GM18511 (cell line): ENCODE results near the gene TAB3.
A peak's percentile ranks its signal among the peaks of the same experiment; 100 is the strongest.
"Not testable (repeated sequence)": the region's sequence is repeated elsewhere in the genome, so short reads cannot be mapped to it uniquely, and the experiment has no call there.

Experiments
- ATAC-seq: cut with Tn5 transposase; IDR thresholded peaks from one replicate; pipeline ENCODE4 v1.9.1; 2021; ENCODE audit warnings: mild to moderate bottlenecking, moderate library complexity; ENCODE audit not compliant: unreplicated experiment

The TAB3 gene

DNA sequence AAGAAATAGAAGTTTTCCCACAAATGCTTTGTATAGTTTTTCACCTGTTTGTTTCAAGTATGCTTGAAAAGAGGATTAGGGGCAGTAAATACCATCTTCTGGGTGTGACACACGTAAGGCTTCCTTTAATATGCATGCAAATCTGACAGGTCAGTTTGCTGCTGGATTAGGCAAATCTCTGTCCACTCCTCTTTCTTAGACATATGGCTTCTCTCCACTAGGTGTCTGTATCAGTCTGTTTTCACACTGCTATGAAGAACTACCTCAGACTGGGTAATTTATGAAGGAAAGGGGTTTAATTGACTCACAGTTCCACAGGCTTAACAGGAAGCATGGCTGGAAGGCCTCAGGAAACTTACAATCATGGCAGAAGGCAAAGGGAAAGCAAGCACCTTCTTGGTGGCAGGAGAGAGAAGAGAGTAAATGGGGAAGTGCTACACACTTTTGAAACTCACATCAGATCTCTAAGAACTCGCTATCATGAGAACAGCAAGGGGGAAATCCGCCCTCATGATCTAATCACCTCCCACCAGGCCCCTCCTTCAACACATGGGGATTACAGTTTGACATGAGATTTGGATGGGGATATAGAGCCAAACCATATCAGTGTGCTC lies 66.9 kb downstream of the TAB3 start:
- ATAC-seq: peak; percentile 76

DNA sequence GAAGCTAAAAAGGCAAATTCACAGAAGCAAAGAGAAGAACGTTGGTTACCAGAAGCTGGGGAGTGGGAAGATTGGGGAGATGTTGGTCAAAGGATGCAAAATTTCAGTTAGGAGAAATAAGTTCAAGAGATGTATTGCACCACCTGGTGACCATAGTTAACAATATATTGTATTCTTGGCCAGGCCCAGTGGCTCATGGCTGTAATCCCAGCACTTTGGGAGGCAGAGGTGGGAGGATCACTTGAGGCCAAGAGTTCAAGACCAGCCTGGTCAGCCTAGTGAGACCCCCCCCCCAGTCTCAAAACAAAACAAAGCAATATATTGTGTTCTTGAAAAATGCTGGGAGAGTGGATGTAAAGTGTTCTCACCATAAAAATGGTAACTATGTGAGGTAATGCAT lies 67.9 kb downstream of the TAB3 start:
- ATAC-seq: no peak

DNA sequence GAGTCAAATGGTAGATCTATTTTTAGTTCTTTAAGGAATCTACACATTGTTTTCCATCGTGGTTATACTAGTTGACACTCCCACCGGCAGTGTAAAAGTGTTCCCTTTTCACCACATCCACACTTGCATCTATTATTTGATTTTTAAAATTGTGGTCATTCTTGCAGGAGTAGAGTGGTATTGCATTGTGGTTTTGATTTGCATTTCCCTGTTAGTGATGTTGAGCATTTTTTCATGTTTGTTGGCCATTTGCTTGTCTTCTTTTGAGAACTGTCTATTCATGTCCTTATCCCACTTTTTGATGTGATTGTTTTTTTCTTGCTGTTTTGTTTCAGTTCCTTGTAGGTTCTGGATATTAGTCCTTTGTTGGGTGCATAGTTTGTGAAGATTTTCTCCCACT lies 70.0 kb downstream of the TAB3 start:
- no peak for ATAC-seq

DNA sequence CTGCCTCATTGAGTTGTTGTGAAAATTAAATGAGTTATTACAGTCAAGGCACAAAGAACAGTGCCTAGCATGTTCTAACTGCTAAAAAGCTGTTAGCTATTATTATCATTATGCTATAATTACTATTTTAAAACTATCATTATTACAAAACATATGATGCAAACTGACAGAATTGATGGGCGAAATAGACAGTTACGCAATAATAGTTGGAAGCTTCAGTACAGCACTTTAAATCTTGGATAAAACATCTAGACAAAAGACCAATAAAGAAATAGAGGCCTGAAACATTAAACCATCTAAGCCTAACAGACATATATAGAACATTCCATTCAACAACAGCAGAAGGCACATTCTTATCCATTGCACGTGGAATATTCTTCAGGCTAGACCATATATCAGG lies 73.0 kb downstream of the TAB3 start:
- no peak for ATAC-seq

DNA sequence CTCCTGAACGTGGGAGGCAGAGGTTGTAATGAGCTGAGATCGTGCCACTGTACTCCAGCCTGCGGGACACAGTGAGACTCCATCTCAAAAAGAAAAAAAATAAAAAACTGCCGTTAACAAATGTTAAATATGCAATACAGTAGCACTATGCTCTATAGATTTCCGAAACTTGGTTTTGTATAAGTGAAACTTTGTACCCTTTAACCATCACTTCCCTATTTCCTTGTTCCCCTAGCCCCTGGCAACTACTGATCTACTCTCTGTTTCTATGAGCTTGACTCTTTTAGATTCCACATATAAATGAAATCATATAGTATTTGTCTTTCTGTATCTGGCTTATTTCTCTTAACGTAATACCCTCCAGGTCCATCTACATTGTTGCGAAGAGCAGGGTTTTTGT lies 74.1 kb downstream of the TAB3 start:
- no peak for ATAC-seq

DNA sequence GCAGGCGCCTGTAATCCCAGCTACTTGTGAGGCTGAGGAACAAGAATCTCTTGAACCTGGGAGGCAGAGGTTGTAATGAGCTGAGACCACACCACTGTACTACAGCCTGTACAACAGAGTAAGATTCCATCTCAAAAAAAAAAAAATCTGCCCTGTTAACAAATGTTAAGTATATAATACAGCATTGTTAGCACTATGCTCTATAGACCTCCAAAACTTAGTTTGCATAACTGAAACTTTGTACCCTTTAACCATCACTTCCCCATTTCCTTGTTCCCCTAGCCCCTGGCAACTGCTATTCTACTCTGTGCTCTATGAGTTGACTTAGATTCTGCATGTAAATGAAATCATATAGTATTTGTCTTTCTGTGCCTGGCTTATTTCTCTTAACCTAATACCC lies 76.7 kb downstream of the TAB3 start:
- peak; percentile 99 for ATAC-seq

DNA sequence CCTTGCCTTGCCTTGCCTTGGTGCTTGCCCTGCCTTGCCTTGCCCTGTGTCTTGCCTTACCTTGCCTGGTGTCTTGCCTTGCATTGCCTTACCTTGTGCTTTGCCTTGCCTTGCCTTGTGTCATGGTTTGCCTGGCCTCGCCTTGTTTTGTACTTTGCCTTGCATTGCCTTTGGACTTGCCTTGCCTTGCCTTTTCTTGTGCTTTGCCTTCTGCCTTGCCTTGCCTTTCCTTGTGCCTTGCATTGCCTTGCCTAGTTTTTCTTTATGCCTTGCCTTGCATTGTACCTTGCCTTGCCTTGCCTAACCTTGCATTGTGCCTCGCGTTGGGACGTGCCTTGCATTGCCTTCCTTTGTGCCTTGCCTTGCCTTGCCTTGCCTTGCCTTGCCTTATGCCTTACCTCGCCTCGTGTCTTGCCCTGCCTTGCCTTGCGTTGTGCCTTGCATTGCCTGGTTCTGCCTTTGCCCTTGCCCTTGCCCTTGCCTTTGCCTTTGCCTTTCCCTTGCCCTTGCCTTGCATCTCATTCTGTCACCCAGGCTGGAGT lies 82.8 kb downstream of the TAB3 start:
- no peak for ATAC-seq

DNA sequence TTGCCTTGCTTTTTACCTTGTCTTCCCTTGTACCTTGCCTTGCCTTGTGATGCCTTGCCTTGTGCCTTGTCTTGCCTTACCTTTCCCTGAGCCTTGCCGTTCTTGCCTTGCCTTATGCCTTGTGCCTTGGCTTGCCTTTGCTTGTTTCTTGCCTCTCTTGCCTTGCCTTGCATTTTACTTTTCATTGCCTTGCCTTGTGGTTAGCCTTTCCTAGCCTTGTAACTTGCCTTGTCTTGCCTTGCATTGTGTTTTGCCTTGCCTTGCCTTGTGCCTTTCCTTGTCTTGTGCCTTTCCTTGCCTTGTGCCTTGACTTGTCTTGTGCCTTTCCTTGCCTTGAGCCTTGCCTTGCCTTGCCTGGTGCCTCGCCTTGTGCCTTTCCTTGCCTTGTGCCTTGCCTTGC lies 84.6 kb downstream of the TAB3 start:
- ATAC-seq: no peak

DNA sequence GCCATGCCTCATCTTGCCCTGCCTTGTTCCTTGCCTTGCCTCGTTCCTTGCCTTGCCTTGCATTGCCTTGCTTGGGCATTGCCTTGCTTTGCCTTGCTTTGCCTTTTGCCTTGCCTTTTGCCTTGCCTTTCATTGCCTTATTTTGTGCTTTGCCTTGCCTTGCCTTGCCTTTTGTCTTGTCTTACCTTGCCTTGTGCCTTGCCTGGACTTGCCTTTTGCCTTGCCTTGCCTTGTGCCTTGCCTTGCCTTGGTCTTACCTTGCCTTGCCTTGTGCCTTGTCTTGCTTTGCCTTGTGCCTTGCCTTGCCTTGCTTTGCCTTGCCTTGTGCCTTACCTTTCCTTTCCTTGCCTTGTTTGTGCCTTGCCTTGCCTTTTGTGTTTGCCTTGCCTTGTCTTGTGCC lies 88.2 kb downstream of the TAB3 start:
- ATAC-seq: no peak

DNA sequence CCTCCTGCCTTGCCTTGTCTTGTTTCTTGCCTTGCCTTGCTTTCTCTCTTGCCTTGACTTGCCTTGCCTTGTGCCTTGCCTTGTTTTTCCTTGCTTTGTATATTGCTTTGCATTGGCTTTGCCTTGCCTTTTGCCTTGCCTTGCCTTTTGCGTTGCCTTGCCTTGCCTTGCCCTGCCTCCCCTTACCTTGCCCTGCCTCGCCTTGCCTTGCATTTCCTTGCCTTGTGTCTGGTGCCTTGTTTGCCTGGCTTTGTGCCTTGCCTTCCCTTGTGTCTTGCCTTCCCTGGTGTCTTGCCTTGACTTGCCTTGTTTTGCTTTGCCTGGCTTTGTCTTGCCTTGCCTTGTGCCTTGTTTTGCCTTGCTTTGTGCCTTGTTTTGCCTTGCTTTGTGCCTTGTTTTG lies 89.7 kb downstream of the TAB3 start:
- ATAC-seq: no peak

DNA sequence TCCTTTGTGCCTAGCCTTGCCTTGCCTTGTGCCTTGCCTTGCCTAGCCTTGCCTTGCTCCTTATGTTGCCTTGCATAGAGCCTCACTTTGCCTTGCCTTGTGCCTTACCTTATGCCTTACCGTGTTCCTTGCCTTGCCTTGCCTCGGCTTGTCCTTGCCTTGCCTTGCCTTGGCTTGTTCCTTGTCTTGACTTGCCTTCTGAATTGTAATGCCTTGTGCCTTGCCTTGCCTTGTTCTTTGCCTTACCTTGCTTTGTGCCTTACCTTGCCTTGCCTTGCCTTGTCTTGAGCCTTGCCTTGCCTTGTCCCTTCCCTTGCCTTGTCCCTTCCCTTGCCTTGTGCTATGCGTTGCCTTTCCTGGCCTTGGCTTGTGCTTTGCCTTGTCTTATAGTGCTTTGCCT lies 90.2 kb downstream of the TAB3 start:
- no peak for ATAC-seq

DNA sequence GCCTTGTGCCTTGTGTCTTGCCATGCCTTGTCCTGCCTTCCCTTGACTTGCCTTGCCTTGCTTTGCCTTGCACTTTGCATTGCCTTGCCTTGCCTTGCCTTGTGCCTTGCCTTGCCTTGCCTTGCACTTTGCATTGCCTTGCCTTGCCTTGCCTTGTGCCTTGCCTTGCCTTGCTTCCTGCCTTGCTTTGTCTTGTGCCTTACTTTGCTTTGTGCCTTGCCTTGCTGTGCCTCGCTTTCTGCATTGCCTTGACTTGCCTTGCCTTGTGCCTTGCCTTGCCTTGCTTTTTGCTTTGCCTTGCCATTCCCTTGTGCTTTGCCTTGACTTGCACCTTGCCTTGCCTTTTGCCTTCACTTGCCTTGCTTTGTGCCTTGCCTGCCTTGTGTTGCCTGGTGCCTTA lies 91.8 kb downstream of the TAB3 start:
- not testable (repeated sequence) for ATAC-seq

DNA sequence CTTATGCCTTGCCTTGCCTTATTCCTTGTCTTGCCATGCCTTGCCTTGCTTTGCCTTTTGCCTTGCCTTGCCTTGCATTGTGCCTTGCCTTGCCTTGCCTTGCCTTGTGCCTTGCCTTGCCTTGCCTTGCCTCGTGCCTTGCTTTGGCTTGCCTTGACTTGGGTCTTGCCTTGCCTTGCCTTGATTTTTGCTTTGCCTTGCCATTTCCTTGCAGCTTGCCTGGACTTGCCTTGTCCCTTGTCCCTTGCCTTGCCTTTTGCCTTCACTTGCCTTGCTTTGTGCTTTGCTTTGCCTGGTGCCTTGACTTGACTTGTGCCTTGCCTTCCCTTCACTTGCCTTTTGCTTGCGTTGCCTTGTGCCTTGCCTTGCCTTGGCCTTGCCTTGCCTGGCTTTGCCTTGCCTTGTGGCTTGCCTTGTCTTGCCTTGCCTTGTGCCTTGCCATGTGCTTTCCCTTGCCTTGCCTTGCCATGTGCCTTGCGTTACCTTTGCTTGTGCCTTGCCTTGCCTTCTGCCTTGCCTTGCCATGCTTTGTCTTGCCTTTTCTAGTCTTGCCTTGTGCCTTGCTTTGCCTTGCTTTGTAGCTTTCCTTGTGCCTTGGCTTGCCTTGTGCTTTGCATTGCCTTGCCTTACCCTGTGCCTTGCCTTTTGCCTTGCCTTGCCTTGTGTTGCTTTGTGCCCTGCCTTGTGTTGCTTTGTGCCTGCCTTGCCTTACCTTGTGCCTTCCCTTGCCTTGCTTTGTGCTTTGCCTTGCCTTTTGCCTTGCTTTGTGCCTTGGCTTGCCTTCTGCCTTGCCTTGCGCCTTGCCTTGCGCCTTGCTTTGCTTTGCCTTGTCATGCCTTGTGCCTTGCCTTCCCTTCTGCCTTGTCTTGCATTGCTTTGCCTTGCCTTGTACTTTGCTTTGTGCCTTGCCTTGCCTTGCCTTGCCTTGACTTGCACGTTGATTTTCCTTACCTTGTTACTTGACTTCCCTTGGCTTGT lies 92.8 kb downstream of the TAB3 start:
- no peak for ATAC-seq

DNA sequence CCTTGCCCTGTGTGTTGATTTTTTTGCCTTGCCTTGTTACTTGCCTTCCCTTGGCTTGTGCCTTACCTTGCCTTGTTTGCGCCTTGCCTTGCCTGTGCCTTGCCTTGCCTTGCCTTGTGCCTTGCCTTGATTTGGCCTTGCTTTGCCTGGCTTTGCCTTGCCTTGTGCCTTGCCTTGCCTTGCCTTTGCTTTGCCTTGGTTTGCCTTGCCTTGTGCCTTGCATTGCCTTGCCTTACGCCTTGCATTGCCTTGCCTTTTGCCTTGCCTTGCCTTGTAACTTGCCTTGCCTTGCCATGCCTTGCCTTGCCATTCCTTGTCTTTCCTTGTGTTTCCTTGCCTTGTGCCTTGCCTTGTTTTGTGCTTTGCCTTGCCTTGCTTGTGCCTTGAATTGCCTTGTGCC lies 94.6 kb downstream of the TAB3 start:
- ATAC-seq: no peak

DNA sequence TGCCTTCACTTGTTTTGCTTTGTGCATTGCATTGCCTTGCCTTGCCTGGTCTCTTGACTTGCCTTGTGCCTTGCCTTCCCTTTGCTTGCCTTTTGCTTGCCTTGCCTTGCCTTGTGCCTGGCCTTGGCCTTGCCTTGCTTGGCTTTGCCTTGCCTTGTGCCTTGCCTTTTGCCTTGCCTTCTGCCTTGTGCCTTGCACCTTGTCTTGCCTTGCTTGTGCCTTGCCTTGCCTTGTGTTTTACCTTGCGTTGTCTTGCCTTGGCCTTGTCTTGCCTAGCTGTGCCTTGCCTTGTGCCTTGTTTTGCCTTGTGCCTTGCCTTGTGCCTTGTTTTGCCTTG lies 95.3 kb downstream of the TAB3 start:
- ATAC-seq: no peak

DNA sequence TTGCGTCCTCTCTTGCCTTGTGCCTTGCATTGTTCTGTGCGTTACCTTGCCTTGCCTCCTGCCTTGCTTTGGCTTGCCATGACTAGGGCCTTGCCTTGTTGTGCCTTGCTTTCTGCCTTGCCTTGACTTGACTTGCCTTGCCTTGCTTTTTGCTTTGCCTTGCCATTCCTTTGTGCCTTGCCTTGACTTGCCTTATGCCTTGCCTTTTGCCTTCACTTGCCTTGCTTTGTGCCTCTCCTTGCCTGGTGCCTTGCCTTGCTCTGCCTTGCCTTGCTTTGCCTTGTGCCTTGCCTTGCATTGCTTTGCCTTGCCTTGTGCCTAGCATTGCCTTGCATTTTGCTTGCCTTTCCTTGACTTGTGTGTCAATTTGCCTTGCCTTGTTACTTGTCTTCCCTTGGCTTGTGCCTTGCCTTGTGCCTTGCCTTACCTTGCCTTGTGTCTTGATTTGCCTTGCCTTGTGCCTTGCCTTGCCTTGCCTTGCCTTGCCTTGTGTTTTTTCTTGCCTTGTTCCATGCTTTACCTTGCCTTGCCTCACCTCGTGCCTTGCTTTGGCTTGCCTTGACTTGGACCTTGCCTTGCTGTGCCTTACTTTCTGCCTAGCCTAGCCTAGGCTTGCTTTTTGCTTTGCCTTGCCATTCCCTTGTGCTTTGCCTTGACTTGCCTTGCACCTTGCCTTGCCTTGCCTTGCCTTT lies 95.8 kb downstream of the TAB3 start:
- no peak for ATAC-seq

DNA sequence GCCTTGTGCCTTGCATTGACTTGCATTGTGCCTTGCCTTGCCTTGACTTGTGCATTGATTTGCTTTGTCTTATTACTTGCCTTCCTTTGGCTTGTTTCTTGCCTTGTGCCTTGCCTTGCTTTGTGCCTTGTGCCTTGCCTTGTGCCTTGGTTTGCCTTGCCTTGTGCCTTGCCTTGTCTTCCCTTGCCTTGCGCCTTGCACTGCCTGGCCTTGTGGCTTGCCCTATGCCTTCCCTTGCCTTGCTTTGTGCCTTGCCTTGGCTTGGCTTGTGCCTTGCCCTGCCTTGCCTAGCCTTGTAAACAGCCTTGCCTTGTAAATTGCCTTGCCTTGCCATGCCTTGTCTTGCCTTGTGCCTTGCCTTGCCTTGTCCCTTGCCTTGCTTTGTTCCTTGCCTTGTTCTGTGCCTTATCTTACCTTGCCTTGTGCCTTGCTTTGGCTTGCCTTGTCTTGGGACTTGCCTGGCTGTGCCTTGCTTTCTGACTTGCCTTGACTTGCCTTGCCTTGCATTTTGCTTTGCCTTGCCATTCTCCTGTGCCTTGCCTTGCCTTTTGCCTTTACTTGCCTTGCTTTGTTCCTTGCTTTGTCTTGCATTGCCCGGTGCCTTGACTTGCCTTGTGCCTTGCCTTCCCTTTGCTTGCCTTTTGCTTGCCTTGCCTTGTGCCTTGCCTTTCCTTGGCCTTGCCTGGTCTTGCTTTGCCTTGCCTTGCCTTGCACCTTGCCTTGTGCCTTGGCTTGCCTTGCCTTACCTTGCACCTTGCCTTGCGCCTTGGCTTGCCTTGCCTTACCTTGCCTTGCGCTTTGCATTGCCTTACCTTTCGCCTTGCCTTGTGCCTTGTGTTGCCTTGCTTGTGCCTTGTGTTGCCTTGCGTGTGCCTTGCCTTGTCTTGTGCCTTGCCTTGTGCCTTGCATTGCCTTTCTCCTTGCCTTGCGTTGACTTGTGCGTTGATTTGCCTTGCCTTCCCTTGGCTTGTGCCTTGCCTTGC lies 97.5 kb downstream of the TAB3 start:
- ATAC-seq: no peak

DNA sequence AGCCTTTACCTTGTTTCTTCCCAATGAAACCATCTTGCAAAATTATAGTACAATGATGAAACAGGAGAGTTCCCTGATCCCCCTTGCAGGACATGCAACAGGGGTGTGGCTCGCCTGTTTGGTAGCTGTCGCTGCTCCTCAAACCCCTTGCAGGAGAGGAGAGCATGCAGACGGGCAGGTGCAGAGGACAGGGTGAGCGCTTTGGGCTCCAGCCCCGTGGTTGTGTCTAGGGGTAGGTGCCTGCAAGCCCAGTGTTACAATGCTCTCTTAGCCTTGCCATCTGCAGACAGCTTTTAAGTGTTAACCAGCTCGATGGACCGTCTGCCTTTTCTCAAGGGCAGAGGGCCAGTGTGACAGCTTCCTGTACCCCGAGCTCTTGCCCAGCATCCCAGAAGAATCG lies 102.0 kb downstream of the TAB3 start:
- ATAC-seq: no peak

DNA sequence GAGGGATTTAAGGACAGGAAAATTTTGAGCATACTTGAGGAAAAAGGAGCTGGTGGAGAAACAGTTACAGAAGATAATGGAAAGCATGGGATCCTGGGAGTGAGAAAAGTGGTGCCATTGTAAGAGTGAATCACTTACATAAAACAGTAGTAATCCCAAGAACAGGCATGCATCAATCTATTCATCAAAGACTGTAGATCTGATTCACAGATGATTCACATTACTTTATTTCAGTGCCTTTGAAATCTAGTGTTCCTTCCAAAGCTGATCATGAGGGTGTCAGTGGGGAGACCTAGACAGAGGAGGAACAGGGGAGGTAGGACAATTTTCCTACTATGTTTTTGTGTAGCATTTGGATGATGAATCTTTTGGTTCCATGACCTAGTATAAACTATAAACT lies 102.7 kb downstream of the TAB3 start:
- ATAC-seq: no peak

DNA sequence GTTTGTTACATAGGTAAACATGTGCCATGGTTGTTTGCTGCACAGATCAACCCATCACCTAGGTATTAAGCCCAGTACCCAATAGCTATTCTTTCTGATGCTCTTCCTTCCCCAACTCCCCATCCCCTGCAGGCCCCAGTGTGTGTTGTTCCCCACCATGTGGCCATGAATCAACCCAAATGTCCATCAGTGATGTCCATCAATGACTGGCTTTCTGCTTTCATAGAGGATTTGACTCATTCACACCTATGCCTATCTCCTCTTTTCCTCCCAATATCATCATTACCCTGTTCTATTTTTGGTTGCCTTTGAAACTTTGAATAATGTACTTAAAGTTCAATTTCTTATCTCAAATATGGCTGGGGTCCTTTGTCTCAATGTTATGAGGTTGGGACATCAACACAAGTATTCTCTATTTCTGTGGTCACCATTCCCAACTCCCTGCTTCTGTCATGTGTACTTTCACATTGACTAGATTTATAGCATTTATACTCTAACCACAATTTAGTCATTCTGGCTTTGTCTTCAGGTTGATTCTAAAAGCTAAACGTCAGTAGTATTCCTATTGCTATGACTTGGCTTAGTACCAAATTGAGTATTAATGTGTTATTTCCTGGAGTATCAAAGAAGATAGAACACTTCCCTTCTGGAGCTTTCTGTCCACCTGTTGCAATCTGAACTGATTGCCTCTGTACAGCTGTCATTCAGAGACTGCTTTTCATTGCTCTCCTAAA lies 107.2 kb downstream of the TAB3 start:
- ATAC-seq: no peak
